HG03159 (cell line): ENCODE results near the gene UMAD1.
"Not testable (repeated sequence)": the region's sequence is repeated elsewhere in the genome, so short reads cannot be mapped to it uniquely, and the experiment has no call there.

Source experiments
- ATAC-seq: cut with Tn5 transposase; IDR thresholded peaks from one replicate; pipeline ENCODE4 v1.9.1; 2021; ENCODE audit warnings: mild to moderate bottlenecking, moderate library complexity; ENCODE audit not compliant: unreplicated experiment

UMAD1 gene

DNA sequence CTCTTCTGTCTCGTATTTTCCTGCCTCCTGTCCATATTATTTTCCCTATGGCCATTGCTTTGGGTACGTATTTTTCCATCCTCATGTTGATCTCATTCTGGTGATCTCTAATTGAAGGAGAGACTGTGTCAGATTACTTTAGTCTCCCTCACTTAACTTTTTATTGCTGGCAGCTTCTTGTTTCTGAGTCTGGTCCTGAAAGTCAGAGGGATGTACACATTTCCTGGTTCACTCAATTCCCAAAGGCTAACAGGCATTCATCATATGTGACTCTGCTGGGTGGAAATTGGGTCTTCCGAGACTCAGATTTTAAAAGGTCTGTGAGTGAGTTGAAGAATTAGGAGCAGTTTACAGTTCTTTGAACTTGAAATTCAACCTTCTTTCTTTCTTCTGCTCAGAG, 10.9 kb downstream of the UMAD1 start:
- no peak for ATAC-seq

DNA sequence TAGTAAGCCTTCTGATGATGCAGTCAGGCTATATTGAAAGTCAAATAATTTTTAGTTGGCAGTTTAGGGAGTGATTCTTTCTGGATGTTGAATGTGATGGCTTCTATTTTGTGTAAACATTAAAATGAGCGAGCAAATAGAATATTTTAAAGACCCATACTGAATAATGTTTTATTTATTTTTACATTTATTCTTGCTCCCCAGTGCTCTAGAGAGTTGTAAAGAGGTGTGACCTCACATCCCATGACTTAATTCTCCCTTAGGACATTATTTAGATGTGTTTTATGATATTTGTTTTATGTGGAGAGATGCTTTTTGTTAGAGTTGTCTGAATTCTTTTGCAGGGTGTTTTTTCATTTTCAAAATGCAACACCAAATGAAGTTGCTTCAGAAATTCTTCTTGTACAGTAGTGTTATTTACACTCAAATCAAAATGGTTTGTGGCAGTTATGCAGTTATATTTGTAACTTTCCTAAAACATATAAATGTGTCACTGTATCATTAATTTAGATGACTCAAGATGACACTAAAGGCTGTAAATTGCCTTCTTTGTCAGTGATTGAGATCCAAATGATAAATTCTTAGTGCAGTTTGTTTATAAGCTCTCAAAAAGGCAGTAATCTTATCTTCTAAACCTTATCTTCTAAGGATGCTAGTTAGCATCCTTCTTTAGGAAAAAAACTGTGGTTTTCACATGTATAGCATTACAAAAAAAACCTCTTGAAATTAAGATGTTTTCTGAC, 12.4 kb downstream of the UMAD1 start:
- no peak for ATAC-seq

- no peak for ATAC-seq
Measured at GRCh38 chr7:7653593-7654187, 13.1 kb downstream of the UMAD1 start.

DNA sequence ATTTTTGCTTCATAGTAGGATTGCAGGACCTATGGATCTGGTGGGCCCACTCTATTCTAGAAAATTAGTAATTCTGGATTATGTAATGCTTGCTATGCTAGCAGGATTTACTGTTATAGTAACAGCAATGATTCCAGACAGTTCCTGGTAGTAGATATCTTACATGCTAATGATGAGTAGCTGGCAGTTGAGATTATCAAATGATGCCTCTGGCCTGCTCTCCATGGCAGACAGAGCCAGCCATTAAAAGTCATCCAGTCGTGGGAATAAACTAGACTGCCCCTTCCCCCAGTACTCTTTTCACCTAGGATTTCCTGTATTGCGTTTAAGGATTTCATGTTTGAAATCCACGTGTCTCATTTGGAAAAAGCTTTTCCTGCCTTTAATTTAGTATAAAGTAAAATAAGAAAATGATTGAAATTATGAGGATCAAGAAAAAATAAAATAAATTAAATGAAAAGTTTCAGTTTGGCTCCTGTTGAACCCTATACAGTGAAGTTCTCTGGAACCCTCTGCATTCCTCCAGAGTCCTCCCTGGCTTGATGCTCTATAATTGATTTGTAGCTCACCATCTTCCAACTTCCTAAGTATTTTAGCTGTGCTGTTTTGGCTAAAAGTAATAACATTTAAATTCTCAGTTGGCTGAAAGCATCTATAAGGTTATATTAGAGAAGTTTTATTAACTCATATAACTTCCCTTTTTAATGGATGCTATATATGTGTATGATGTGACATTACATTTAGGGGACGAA, 14.6 kb downstream of the UMAD1 start:
- no peak for ATAC-seq

- ATAC-seq: not testable (repeated sequence)
Measured at GRCh38 chr7:7656459-7656858, 15.9 kb downstream of the UMAD1 start.

DNA sequence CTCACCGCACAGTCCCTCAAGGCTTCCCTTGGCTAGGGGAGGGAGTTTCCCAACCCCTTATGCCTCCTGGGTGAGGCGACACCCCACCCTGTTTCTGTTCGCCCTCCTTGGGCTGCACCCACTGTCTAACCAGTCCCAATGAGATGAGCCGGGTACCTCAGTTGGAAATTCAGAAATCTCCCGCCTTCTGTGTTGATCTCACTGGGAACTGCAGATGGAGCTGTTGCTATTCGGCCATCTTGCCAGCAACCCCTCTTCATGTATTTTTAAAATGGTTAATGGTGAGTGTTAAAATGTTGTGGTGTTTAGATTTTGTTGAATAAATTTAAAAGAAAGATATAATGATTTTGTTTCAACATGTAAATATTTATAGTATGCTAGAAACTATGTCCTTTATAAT, 22.0 kb downstream of the UMAD1 start:
- ATAC-seq: no peak

DNA sequence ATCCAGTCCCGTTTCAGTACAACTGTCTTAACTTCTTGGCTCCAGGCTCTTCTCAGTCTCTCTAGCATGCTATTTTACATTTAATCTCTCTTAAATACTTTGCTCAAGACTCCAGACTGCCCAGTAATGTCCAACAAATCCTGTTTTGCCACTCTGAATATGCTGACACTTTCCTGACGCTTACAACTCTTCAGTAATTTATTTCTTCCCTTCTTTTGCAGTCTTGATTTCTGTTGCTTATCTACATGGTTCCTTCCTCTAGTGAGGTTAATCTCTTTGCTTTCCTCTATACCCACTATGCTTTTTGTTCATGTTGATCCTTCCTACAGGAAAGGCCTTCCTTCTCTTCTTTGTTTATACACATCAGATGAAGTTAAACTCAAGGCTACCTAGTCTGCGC, 23.7 kb downstream of the UMAD1 start:
- ATAC-seq: no peak

DNA sequence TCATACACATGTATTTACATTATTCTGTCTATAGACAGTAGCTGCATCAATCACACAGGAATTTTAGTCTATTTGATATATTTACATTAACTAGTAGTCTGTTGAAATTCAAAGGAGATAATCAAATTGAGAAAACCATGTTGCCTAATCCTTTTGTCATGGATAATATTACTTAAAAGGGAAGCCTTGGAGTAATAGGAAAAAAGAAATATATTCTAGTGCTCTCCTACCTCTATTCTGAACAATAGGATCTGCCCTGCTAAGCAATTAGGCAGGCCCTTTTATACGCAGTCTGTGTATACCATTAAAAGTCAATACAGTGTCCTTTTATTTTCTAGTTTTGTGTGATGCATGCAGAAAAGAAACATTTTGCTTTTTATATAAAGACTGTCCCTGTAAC, 24.5 kb downstream of the UMAD1 start:
- ATAC-seq: no peak

GRCh38 chr7:7667187-7667586, 26.6 kb downstream of the UMAD1 start:
- ATAC-seq: no peak

GRCh38 chr7:7668706-7669105, 28.2 kb downstream of the UMAD1 start:
- ATAC-seq: no peak

DNA sequence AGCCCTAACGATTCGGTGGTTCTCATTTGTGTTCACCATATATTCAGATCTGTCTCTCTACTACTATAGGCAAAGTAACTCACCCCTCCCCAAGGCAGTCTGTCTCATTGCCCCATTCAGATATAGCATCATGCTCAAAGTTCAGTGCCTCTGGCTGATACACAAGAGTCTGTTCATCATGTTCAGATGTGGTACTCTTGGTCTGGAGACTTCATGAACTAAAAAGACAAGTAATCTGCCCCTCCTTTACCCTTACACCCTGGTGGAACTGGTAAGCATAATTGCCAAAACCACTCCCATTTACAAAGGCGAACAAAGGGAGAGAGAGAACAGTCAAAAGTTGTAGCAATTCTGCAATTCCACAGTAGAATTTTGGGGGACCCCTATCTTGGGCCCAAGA, 29.9 kb downstream of the UMAD1 start:
- ATAC-seq: no peak

- no peak for ATAC-seq
Measured at GRCh38 chr7:7671361-7671760, 30.8 kb downstream of the UMAD1 start.

DNA sequence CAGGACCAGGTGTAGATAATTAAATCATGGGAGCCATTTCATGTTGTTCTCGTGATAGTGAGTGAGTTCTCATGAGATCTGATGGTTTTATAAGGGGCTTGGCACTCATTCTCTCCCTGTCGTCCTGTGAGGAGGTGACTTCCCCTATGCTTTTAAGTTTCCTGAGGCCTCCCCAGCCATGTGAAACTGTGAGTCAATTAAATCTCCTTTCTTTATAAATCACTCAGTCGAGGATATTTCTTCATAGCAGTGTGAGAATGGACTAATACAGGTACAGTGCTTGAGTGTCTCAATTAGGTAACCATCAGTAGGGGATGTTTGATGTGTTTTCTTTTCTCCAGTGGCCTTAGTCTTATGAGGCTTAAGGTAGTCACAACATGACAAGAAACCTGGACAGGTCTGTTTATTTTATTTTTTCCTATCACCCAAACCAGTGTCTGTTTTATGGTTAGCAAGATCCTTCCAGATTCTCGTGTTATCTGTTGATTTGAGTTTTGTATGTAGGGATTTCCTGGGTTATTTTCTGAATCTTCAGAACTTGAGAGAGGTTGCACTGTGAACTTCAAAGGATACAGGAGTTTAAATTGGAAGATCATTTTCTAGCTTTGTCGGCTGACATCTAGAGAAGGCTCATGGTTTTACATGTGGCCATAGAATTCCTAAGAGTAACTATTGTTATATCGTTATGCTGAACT, 32.1 kb downstream of the UMAD1 start:
- no peak for ATAC-seq

DNA sequence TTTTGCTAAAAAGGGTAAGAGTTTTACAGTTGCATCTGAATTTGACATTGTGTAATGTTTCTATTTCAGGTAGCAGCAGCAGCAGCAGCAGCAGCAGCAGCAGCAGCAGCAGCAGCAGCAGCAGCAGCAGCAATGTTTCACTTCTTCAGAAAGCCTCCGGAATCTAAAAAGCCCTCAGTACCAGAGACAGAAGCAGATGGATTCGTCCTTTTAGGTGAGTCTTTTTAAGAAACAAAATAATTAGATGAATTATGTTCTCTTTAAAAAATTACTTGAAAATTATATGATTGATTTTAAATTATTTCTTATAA, 32.6 kb downstream of the UMAD1 start:
- ATAC-seq: no peak

- no peak for ATAC-seq
Measured at GRCh38 chr7:7675686-7676085, 35.1 kb downstream of the UMAD1 start.

GRCh38 chr7:7679640-7680039, 39.1 kb downstream of the UMAD1 start:
- ATAC-seq: not testable (repeated sequence)

GRCh38 chr7:7681191-7681935, 40.8 kb downstream of the UMAD1 start:
- ATAC-seq: peak; percentile 73

GRCh38 chr7:7681936-7682329, 41.4 kb downstream of the UMAD1 start:
- no peak for ATAC-seq

DNA sequence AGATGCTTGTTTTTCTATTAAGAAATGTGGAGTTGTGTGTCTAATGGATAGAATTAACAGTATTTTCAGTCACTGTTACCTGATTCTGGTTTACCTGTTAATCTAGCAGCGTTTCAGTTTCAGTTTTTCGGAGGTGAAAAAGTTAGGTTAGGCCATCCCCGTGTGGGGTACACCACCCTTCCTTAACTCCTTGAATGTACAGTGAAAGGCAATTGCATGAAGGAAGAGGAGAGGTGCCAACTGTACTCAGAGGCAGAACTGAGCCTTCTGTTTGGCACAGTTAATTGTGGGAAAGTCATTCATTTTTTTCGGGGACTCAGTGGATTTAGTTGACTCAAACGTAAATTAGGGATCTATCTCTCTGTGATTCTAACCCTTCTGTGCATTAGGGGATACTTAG, 42.3 kb downstream of the UMAD1 start:
- ATAC-seq: no peak

GRCh38 chr7:7686811-7687508, 46.4 kb downstream of the UMAD1 start:
- ATAC-seq: no peak
